GM23338 (cell line): ENCODE data around the gene KCNF1. TPM values are rescaled to one million over a fixed set of nuclear protein-coding genes. Genes with fewer than 3 reads are reported as not detected.

Source experiments
- ATAC-seq: fragments of 200-7000 bp; cut with Tn5 transposase; 3 replicates; pipeline ENCODE4 v1.9.1; 2020
- DNase-seq: peaks from one replicate; pipeline ENCODE4 v3.0.0-alpha.2; 2015; ENCODE audit warnings: low spot score
- H2AFZ ChIP-seq: fragments of 200-600 bp; sonication (generic); 2 replicates; pipeline ENCODE4 v1.8.0; 2016; ENCODE audit warnings: antibody characterized with exemption, mild to moderate bottlenecking, moderate library complexity
- H3F3A ChIP-seq: fragments of 200-600 bp; sonication (generic); replicated peaks from 2 replicates; pipeline ENCODE4 v1.8.0; 2017; ENCODE audit warnings: antibody characterized with exemption, mixed run types, low read depth
- H3K27ac ChIP-seq: fragments of 200-600 bp; sonication (generic); 2 replicates; pipeline ENCODE4 v1.6.1; 2016; ENCODE audit warnings: low read depth
- H3K27me3 ChIP-seq: fragments of 200-600 bp; sonication (generic); 2 replicates; pipeline ENCODE4 v1.8.0; 2016; ENCODE audit warnings: mild to moderate bottlenecking, mixed run types, moderate library complexity; ENCODE audit not compliant: insufficient read depth
- H3K36me3 ChIP-seq: fragments of 200-600 bp; sonication (generic); 2 replicates; pipeline ENCODE4 v1.8.0; 2016; ENCODE audit warnings: mild to moderate bottlenecking; ENCODE audit not compliant: insufficient read depth
- H3K4me1 ChIP-seq: fragments of 200-600 bp; sonication (generic); 2 replicates; pipeline ENCODE4 v1.8.0; 2016; ENCODE audit warnings: mild to moderate bottlenecking, moderate library complexity; ENCODE audit not compliant: insufficient read depth
- H3K4me2 ChIP-seq: fragments of 200-600 bp; sonication (generic); 2 replicates; pipeline ENCODE4 v1.7.1; 2017; ENCODE audit warnings: mixed run types
- H3K4me3 ChIP-seq: fragments of 200-600 bp; sonication (generic); 2 replicates; pipeline ENCODE4 v1.6.1; 2016; ENCODE audit warnings: mixed run types
- H3K79me2 ChIP-seq: fragments of 200-600 bp; sonication (generic); replicated peaks from 2 replicates; pipeline ENCODE4 v1.8.0; 2017; ENCODE audit warnings: mild to moderate bottlenecking; ENCODE audit not compliant: insufficient read depth
- H3K9me2 ChIP-seq: fragments of 200-600 bp; sonication (generic); 2 replicates; pipeline ENCODE4 v1.8.0; 2017; ENCODE audit not compliant: insufficient read depth
- H4K20me1 ChIP-seq: fragments of 200-600 bp; sonication (generic); replicated peaks from 2 replicates; pipeline ENCODE4 v1.8.0; 2017; ENCODE audit warnings: mild to moderate bottlenecking; ENCODE audit not compliant: insufficient read depth
- H3K27ac Mint-ChIP-seq: 2 replicates; pipeline ENCODE4 v1.8.0; 2020; ENCODE audit warnings: inconsistent platforms, mild to moderate bottlenecking, moderate library complexity, mixed read lengths
- H3K27me3 Mint-ChIP-seq: 3 replicates; pipeline ENCODE4 v1.8.0; 2022; ENCODE audit warnings: low read depth, mild to moderate bottlenecking, moderate library complexity, mixed read lengths, inconsistent platforms; ENCODE audit not compliant: insufficient read depth, poor library complexity
- H3K36me3 Mint-ChIP-seq: 3 replicates; pipeline ENCODE4 v1.8.0; 2021; ENCODE audit warnings: low read depth, mild to moderate bottlenecking, inconsistent platforms, moderate library complexity, mixed read lengths
- H3K4me1 Mint-ChIP-seq: 3 replicates; pipeline ENCODE4 v1.8.0; 2020; ENCODE audit warnings: mild to moderate bottlenecking, inconsistent platforms, mixed read lengths
- H3K4me3 Mint-ChIP-seq: 3 replicates; pipeline ENCODE4 v1.8.0; 2021; ENCODE audit warnings: moderate library complexity, mild to moderate bottlenecking, inconsistent platforms, mixed read lengths
- H3K9me3 Mint-ChIP-seq: 3 replicates; pipeline ENCODE4 v1.8.0; 2020; ENCODE audit warnings: moderate library complexity, mild to moderate bottlenecking, inconsistent platforms, mixed read lengths
- CREB1 ChIP-seq: fragments of 250-450 bp; sonication (Bioruptor Pico); IDR thresholded peaks from 2 replicates; pipeline ENCODE4 v1.5.0; 2020; ENCODE audit warnings: low read depth, mild to moderate bottlenecking, moderate library complexity
- CTCF ChIP-seq, 2 experiments: fragments of 200-600 bp in 1 of 2; sonication (generic) in 1 of 2; conservative IDR thresholded peaks; 2 replicates each; pipeline versions ENCODE4 v1.5.1 to v1.6.1; 2016 to 2017; ENCODE audit warnings: antibody characterized with exemption in 2 of 2, low read depth in 2 of 2, mild to moderate bottlenecking in 2 of 2, moderate library complexity in 1 of 2
- EZH2 ChIP-seq: fragments of 200-600 bp; sonication (generic); IDR thresholded peaks from one replicate; pipeline ENCODE4 v1.8.0; 2017; ENCODE audit warnings: antibody characterized with exemption, mild to moderate bottlenecking, low read depth; ENCODE audit not compliant: unreplicated experiment
- EZH2phosphoT487 ChIP-seq: fragments of 200-600 bp; sonication (generic); IDR thresholded peaks from one replicate; pipeline ENCODE4 v1.8.1; 2018; ENCODE audit warnings: antibody characterized with exemption; ENCODE audit not compliant: unreplicated experiment
- JUNB ChIP-seq: IDR thresholded peaks from one replicate; pipeline ENCODE4 v1.6.1; 2016; ENCODE audit warnings: antibody characterized with exemption; ENCODE audit not compliant: unreplicated experiment
- NANOG ChIP-seq: IDR thresholded peaks from 2 replicates; pipeline ENCODE4 v1.6.1; 2016; ENCODE audit warnings: antibody characterized with exemption, borderline replicate concordance
- POLR2AphosphoS5 ChIP-seq: IDR thresholded peaks from 2 replicates; pipeline ENCODE4 v1.6.1; 2016; ENCODE audit warnings: antibody characterized with exemption, low read depth
- REST ChIP-seq: IDR thresholded peaks from one replicate; pipeline ENCODE4 v1.6.1; 2018; ENCODE audit warnings: antibody characterized with exemption; ENCODE audit not compliant: unreplicated experiment
- STAT1 ChIP-seq: IDR thresholded peaks from one replicate; pipeline ENCODE4 v1.6.1; 2016; ENCODE audit warnings: antibody characterized with exemption; ENCODE audit not compliant: unreplicated experiment
- ZNF114 ChIP-seq: fragments of 250-450 bp; sonication (Bioruptor Pico); IDR thresholded peaks from 2 replicates; pipeline ENCODE4 v1.5.0; 2020; ENCODE audit warnings: mild to moderate bottlenecking, moderate library complexity
- ZNF331 ChIP-seq: fragments of 250-450 bp; sonication (Bioruptor Pico); IDR thresholded peaks from 2 replicates; pipeline ENCODE4 v1.5.0; 2020; ENCODE audit warnings: low read depth, mild to moderate bottlenecking, moderate library complexity
- polyA plus RNA-seq: library from polyadenylated mRNA; unstranded; fragments of >200 nt; fragmentation: Nextera tagmentation; extraction: Ambion mirVana; gene quantifications from 2 replicates; pipeline ENCODE4 v1.2.1, GENCODE V29; 2016
- total RNA-seq: library from RNA; depleted of rRNA; stranded (reverse); fragments of >200 nt; shearing (Covaris generic); gene quantifications from 2 replicates; pipeline ENCODE4 v1.2.3, GENCODE V29; 2014
- TF ChIP-seq, protein P1 (sequence below): IDR thresholded peaks from 2 replicates; pipeline ENCODE4 v1.6.1; 2016; ENCODE audit warnings: antibody characterized with exemption
- TF ChIP-seq, protein P2 (sequence below): fragments of 250-450 bp; sonication (Bioruptor Pico); IDR thresholded peaks from 2 replicates; pipeline ENCODE4 v1.5.0; 2020; ENCODE audit warnings: mild to moderate bottlenecking, moderate library complexity

KCNF1 gene
- total and polyA plus RNA-seq, 2 experiments from 2014 or later: 0.11 to 1.5 TPM

DNA sequence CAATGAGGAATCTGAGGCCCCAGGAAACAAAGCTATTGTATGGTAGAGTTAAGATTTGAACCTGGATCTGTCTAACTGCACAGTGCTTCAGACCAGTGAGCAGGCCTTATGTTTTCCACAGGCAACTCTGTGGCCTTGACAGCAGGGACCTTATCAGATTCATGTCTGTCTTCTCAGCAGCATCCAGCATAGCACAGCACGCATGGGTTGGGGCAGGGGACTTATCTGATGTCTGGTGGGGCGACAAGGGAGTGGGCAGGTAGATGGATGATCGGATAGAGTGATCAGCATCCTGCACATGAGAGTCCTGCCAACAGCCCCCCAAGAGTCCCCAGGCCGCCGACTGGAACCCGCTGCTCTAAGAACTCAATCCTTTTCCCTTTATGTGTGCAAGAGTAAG, 28.7 kb upstream of the KCNF1 start:
- H3K9me2 ChIP-seq: no peaks in the 10 kb centered on the region

More for the DNA sequence above, 28.7 kb upstream of the KCNF1 start:
- H3K4me3 ChIP-seq: no peak overlapping the region
- H4K20me1 ChIP-seq: no peaks in the 10 kb centered on the region
- H3K27ac ChIP-seq: no peak overlapping the region
- no peak for ATAC-seq
- peak overlapping the region; percentile 70; the same call in 1 of the 2 replicates for H3K4me2 ChIP-seq
- DNase-seq: no peak
- H3K79me2 ChIP-seq: no peaks in the 10 kb centered on the region
- H3K27me3 ChIP-seq: no peaks in the 10 kb centered on the region
- no peaks in the 10 kb centered on the region for H3F3A ChIP-seq
- Mint-ChIP-seq H3K4me3 (no peak overlapping the region), H3K27ac (peak overlapping the region; percentile 61; the same call in 1 of the 2 replicates), H3K9me3 (no peaks in the 10 kb centered on the region; the same call in 2 of the 3 replicates), H3K4me1 (peaks cover 42% of the 10 kb centered on the region), H3K36me3 (no peaks in the 10 kb centered on the region), H3K27me3 (peaks cover 7% of the 10 kb centered on the region)
- no peaks in the 10 kb centered on the region for H3K36me3 ChIP-seq
- TF ChIP-seq EZH2 (no peak), STAT1 (no peak), CTCF (conservative IDR thresholded peaks at IDR 0.05; ENCODE audit: low read depth in 2 of 2) (no peak), CREB1 (CRISPR knock-in tag) (no peak), NANOG (no peak), ZNF114 (CRISPR knock-in tag) (no peak), POLR2AphosphoS5 (no peak), REST (no peak), JUNB (no peak), ZNF331 (CRISPR knock-in tag) (no peak), EZH2phosphoT487 (no peak)
- TF ChIP-seq, protein P1, sequence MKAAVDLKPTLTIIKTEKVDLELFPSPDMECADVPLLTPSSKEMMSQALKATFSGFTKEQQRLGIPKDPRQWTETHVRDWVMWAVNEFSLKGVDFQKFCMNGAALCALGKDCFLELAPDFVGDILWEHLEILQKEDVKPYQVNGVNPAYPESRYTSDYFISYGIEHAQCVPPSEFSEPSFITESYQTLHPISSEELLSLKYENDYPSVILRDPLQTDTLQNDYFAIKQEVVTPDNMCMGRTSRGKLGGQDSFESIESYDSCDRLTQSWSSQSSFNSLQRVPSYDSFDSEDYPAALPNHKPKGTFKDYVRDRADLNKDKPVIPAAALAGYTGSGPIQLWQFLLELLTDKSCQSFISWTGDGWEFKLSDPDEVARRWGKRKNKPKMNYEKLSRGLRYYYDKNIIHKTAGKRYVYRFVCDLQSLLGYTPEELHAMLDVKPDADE: no peak
- TF ChIP-seq, protein P2, sequence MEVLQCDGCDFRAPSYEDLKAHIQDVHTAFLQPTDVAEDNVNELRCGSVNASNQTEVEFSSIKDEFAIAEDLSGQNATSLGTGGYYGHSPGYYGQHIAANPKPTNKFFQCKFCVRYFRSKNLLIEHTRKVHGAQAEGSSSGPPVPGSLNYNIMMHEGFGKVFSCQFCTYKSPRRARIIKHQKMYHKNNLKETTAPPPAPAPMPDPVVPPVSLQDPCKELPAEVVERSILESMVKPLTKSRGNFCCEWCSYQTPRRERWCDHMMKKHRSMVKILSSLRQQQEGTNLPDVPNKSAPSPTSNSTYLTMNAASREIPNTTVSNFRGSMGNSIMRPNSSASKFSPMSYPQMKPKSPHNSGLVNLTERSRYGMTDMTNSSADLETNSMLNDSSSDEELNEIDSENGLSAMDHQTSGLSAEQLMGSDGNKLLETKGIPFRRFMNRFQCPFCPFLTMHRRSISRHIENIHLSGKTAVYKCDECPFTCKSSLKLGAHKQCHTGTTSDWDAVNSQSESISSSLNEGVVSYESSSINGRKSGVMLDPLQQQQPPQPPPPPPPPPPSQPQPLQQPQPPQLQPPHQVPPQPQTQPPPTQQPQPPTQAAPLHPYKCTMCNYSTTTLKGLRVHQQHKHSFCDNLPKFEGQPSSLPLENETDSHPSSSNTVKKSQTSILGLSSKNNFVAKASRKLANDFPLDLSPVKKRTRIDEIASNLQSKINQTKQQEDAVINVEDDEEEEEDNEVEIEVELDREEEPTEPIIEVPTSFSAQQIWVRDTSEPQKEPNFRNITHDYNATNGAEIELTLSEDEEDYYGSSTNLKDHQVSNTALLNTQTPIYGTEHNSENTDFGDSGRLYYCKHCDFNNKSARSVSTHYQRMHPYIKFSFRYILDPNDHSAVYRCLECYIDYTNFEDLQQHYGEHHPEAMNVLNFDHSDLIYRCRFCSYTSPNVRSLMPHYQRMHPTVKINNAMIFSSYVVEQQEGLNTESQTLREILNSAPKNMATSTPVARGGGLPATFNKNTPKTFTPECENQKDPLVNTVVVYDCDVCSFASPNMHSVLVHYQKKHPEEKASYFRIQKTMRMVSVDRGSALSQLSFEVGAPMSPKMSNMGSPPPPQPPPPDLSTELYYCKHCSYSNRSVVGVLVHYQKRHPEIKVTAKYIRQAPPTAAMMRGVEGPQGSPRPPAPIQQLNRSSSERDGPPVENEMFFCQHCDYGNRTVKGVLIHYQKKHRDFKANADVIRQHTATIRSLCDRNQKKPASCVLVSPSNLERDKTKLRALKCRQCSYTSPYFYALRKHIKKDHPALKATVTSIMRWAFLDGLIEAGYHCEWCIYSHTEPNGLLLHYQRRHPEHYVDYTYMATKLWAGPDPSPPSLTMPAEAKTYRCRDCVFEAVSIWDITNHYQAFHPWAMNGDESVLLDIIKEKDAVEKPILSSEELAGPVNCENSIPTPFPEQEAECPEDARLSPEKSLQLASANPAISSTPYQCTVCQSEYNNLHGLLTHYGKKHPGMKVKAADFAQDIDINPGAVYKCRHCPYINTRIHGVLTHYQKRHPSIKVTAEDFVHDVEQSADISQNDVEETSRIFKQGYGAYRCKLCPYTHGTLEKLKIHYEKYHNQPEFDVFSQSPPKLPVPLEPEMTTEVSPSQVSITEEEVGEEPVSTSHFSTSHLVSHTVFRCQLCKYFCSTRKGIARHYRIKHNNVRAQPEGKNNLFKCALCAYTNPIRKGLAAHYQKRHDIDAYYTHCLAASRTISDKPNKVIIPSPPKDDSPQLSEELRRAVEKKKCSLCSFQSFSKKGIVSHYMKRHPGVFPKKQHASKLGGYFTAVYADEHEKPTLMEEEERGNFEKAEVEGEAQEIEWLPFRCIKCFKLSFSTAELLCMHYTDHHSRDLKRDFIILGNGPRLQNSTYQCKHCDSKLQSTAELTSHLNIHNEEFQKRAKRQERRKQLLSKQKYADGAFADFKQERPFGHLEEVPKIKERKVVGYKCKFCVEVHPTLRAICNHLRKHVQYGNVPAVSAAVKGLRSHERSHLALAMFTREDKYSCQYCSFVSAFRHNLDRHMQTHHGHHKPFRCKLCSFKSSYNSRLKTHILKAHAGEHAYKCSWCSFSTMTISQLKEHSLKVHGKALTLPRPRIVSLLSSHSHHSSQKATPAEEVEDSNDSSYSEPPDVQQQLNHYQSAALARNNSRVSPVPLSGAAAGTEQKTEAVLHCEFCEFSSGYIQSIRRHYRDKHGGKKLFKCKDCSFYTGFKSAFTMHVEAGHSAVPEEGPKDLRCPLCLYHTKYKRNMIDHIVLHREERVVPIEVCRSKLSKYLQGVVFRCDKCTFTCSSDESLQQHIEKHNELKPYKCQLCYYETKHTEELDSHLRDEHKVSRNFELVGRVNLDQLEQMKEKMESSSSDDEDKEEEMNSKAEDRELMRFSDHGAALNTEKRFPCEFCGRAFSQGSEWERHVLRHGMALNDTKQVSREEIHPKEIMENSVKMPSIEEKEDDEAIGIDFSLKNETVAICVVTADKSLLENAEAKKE (CRISPR knock-in tag): no peak
- H3K4me1 ChIP-seq: peaks cover 19% of the 10 kb centered on the region
- peak overlapping the region; percentile 96 for H2AFZ ChIP-seq
